Activated T-helper 17 cell treated with anti-CD3 and anti-CD28 coated beads, Interleukin-2, amount 50 U/mL, for 72 hours (primary cell): ENCODE measurements around the gene RAET1L. TPM values are rescaled to one million over a fixed set of nuclear protein-coding genes. Genes with fewer than 3 reads are reported as not detected.
"Not testable (repeated sequence)": the region's sequence is repeated elsewhere in the genome, so short reads cannot be mapped to it uniquely, and the experiment has no call there.

Experiments
- ATAC-seq: fragments of 150-1000 bp; cut with Tn5 transposase; replicated peaks from 2 replicates; pipeline ENCODE4 v1.10.0; 2021; ENCODE audit warnings: mild to moderate bottlenecking, moderate library complexity
- H3K27ac Mint-ChIP-seq: one replicate; pipeline ENCODE4 v1.8.0; 2022; ENCODE audit warnings: mixed read lengths
- H3K27me3 Mint-ChIP-seq: one replicate; pipeline ENCODE4 v1.8.0; 2022; ENCODE audit warnings: mixed read lengths
- H3K36me3 Mint-ChIP-seq: one replicate; pipeline ENCODE4 v1.8.0; 2022; ENCODE audit warnings: low read depth, mild to moderate bottlenecking, mixed read lengths
- H3K4me1 Mint-ChIP-seq: one replicate; pipeline ENCODE4 v1.8.0; 2022; ENCODE audit warnings: mixed read lengths
- H3K4me3 Mint-ChIP-seq: one replicate; pipeline ENCODE4 v1.8.0; 2022; ENCODE audit warnings: mild to moderate bottlenecking, mixed read lengths
- H3K9me3 Mint-ChIP-seq: one replicate; pipeline ENCODE4 v1.8.0; 2022; ENCODE audit warnings: mixed read lengths
- total RNA-seq, 2 donors: library from RNA; stranded (reverse); gene quantifications; one replicate each; pipeline ENCODE4 v1.2.3, GENCODE V29; 2022

Gene RAET1L
- total RNA-seq, 2 donors from 2014 or later: not detected

- H3K27ac Mint-ChIP-seq: no peak overlapping the region
- H3K27me3 Mint-ChIP-seq: peaks cover 75% of the 10 kb centered on the region
- no peak overlapping the region for H3K4me3 Mint-ChIP-seq
- no peaks in the 10 kb centered on the region for H3K36me3 Mint-ChIP-seq
- no peaks in the 10 kb centered on the region for H3K9me3 Mint-ChIP-seq
- no peak for ATAC-seq
- H3K4me1 Mint-ChIP-seq: peaks cover 9% of the 10 kb centered on the region
Observed at GRCh38 chr6:149978610-149979009, 46.7 kb downstream of the RAET1L start.

DNA sequence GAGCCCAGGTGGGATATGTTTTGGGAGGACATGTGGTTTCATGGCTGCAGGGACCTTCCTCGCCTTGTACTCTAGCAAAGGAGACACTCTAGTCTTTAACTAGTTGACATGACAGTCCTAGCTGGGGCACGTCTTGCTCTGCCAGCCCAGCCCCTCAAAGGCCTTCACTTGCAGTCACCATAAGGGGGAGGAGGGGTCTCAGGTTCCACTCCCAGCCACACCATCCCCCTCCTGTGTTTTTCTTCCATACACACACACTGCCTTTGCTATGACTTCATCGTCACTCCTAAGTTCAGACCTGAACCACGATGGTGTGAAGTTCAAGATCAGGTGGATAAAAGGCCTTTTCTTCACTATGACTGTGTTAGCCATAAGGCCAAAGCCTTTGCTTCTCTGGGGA is 48.1 kb downstream of the RAET1L start:
- Mint-ChIP-seq H3K27ac (no peak overlapping the region), H3K4me3 (no peak overlapping the region), H3K9me3 (no peaks in the 10 kb centered on the region), H3K36me3 (no peaks in the 10 kb centered on the region), H3K27me3 (peaks cover 71% of the 10 kb centered on the region), H3K4me1 (peaks cover 9% of the 10 kb centered on the region)
- ATAC-seq: no peak

DNA sequence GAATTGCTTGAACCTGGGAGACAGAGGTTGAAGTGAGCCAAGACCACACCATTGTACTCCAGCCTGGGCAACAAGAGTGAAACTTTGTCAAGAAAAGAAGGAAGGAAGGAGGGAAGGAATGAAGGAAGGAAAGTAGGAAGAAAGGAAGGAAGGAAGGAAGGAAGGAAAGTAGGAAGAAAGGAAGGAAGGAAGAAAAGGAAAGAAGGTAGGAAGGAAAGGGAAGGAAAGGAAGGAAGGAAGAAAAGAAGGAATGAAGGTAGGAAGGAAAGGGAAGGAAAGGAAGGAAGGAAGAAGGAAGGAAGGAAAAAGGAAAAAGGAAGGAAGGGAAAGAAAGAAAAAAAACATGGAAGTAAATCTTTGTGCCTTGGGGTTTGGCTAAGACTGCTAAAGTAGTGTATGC is 49.9 kb downstream of the RAET1L start:
- H3K4me1 Mint-ChIP-seq: no peaks in the 10 kb centered on the region
- H3K36me3 Mint-ChIP-seq: no peaks in the 10 kb centered on the region
- no peak for ATAC-seq
- peaks cover 63% of the 10 kb centered on the region for H3K27me3 Mint-ChIP-seq
- no peaks in the 10 kb centered on the region for H3K9me3 Mint-ChIP-seq
- no peak overlapping the region for H3K27ac Mint-ChIP-seq
- no peak overlapping the region for H3K4me3 Mint-ChIP-seq

DNA sequence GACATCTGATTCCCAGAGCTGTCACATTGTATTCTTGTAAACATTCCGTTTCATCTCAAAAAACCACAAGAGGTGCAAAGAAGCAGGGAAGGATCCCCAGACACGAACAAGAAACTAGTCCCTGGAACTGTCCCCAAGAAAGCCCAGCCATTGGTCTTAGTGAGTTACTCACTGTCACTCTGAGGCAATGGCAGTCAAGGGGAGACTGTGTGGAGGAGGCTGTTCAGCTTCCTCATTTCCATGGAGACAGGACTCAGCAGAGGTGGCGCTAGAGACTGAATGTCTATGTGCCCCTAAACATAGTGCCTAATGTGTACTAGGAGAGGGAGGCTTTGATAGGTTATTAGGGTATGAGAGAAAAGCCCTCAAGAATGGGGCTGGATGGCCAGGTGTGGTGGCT is 50.5 kb downstream of the RAET1L start:
- H3K36me3 Mint-ChIP-seq: no peaks in the 10 kb centered on the region

GRCh38 chr6:149974394-149974793 is 50.9 kb downstream of the RAET1L start:
- not testable (repeated sequence) for H3K9me3 Mint-ChIP-seq, H3K27ac Mint-ChIP-seq, H3K4me1 Mint-ChIP-seq, H3K4me3 Mint-ChIP-seq, H3K36me3 Mint-ChIP-seq, ATAC-seq
- H3K27me3 Mint-ChIP-seq: peaks cover 68% of the 10 kb centered on the region

More for the DNA sequence above, 50.5 kb downstream of the RAET1L start:
- H3K27ac Mint-ChIP-seq: no peak overlapping the region
- H3K27me3 Mint-ChIP-seq: peaks cover 66% of the 10 kb centered on the region
- H3K4me1 Mint-ChIP-seq: no peaks in the 10 kb centered on the region
- no peak for ATAC-seq
- no peaks in the 10 kb centered on the region for H3K9me3 Mint-ChIP-seq
- no peak overlapping the region for H3K4me3 Mint-ChIP-seq

- ATAC-seq: no peak
- Mint-ChIP-seq H3K4me3 (no peak overlapping the region), H3K9me3 (no peaks in the 10 kb centered on the region), H3K36me3 (peaks cover 14% of the 10 kb centered on the region), H3K4me1 (peaks cover 13% of the 10 kb centered on the region), H3K27ac (no peak overlapping the region), H3K27me3 (peaks cover 64% of the 10 kb centered on the region)
Observed at GRCh38 chr6:149969635-149970034, 55.7 kb downstream of the RAET1L start.

GRCh38 chr6:149968909-149969308 is 56.4 kb downstream of the RAET1L start:
- H3K4me3 Mint-ChIP-seq, H3K9me3 Mint-ChIP-seq, H3K27ac Mint-ChIP-seq, ATAC-seq: not testable (repeated sequence)
- peaks cover 19% of the 10 kb centered on the region for H3K36me3 Mint-ChIP-seq
- H3K4me1 Mint-ChIP-seq: peaks cover 18% of the 10 kb centered on the region
- peaks cover 62% of the 10 kb centered on the region for H3K27me3 Mint-ChIP-seq

Other genes with a start within 250 kb of the RAET1L start
- gene LRP11, start 161.2 kb downstream of the RAET1L start, total RNA-seq: 1 to 10 TPM; 6.5 to 9.6 TPM
- 1 to 10 TPM in 1 of 2 donors, under 1 TPM in 1; 0.99 to 4.9 TPM for gene RAET1E, start 127.4 kb downstream of the RAET1L start, total RNA-seq
- not detected for gene RAET1G, start 102.4 kb downstream of the RAET1L start, total RNA-seq
- gene ULBP2, start 83.5 kb downstream of the RAET1L start, total RNA-seq: not detected
- gene ULBP1, start 61.6 kb downstream of the RAET1L start, total RNA-seq: under 1 TPM; 0.35 to 0.48 TPM
- 1 to 10 TPM in 1 of 2 donors, not detected in 1; 1.1 TPM for gene ULBP3, start 43.6 kb upstream of the RAET1L start, total RNA-seq
- gene PPP1R14C, start 117.5 kb upstream of the RAET1L start, total RNA-seq: not detected